ENCODE data around the gene NELFB. TPM values are rescaled to one million over a fixed set of nuclear protein-coding genes. Genes with fewer than 3 reads are reported as not detected.
A peak's percentile ranks its signal among the peaks of the same experiment; 100 is the strongest.

The NELFB gene
- total and polyA plus RNA-seq, 9 of the 15 experiments (the other 6 are each of a cell fraction or from before 2014, with no cell fraction given): 0.24 to 84.0 (median 29.7) TPM

DNA sequence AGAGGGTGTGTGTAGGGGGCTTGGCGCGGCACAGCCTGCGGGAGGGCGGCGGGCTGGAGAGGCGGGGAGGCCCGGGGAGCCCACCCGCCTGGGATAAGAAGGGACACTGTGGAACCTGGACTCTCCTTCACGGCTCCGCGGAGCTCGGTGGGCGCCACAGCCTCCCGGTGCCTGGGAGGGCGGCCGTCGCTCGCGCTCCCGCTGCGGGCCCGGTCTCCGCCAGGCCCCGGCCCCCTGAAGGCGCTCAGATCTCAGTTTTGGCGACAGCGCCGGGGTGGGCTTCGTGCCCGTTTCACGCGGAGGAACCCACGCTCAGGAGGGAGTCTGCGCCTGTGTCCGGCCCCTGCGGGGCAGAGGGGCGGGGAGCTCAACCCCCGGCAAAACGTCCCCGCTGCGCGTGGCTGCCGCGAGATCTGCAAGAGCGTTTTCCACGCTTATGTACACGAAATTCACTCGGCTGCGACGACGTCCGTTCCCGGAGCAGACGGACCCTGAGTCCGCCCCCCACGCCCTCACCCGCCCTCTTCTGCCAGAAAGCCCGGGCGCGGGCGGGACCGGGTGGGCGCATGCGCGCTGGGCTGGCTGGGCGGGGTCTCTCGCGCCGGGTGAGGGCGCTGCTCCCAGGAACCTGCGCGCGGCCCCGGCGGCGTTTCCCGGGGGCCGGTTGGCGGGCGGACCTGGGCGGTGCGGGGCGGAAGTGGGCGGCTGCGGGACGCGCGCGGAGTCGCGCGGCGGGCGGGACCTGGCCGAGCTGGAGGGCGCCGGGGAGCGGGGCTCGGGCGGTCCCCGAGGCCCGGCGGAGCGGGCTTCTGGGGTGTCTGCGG lies at the start of gene NELFB (continued):
- TF ChIP-seq, protein P1, sequence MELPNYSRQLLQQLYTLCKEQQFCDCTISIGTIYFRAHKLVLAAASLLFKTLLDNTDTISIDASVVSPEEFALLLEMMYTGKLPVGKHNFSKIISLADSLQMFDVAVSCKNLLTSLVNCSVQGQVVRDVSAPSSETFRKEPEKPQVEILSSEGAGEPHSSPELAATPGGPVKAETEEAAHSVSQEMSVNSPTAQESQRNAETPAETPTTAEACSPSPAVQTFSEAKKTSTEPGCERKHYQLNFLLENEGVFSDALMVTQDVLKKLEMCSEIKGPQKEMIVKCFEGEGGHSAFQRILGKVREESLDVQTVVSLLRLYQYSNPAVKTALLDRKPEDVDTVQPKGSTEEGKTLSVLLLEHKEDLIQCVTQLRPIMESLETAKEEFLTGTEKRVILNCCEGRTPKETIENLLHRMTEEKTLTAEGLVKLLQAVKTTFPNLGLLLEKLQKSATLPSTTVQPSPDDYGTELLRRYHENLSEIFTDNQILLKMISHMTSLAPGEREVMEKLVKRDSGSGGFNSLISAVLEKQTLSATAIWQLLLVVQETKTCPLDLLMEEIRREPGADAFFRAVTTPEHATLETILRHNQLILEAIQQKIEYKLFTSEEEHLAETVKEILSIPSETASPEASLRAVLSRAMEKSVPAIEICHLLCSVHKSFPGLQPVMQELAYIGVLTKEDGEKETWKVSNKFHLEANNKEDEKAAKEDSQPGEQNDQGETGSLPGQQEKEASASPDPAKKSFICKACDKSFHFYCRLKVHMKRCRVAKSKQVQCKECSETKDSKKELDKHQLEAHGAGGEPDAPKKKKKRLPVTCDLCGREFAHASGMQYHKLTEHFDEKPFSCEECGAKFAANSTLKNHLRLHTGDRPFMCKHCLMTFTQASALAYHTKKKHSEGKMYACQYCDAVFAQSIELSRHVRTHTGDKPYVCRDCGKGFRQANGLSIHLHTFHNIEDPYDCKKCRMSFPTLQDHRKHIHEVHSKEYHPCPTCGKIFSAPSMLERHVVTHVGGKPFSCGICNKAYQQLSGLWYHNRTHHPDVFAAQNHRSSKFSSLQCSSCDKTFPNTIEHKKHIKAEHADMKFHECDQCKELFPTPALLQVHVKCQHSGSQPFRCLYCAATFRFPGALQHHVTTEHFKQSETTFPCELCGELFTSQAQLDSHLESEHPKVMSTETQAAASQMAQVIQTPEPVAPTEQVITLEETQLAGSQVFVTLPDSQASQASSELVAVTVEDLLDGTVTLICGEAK (IDR thresholded peaks at IDR 0.05): peak; percentile 87
- TF ChIP-seq, protein P1 (CRISPR knock-in tag; IDR thresholded peaks at IDR 0.05): no peak
- peak in 1 of 2 experiments; percentile 50; a peak in 1 of 4 replicates for TF ChIP-seq SRF (CRISPR knock-in tag; IDR thresholded peaks at IDR 0.05)
- TF ChIP-seq, protein P2, sequence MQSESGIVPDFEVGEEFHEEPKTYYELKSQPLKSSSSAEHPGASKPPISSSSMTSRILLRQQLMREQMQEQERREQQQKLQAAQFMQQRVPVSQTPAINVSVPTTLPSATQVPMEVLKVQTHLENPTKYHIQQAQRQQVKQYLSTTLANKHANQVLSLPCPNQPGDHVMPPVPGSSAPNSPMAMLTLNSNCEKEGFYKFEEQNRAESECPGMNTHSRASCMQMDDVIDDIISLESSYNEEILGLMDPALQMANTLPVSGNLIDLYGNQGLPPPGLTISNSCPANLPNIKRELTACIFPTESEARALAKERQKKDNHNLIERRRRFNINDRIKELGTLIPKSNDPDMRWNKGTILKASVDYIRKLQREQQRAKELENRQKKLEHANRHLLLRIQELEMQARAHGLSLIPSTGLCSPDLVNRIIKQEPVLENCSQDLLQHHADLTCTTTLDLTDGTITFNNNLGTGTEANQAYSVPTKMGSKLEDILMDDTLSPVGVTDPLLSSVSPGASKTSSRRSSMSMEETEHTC (IDR thresholded peaks at IDR 0.05): 0 out of 2 replicates have a peak, but pooled peaks have one; percentile 26
- TF ChIP-seq, protein P3, sequence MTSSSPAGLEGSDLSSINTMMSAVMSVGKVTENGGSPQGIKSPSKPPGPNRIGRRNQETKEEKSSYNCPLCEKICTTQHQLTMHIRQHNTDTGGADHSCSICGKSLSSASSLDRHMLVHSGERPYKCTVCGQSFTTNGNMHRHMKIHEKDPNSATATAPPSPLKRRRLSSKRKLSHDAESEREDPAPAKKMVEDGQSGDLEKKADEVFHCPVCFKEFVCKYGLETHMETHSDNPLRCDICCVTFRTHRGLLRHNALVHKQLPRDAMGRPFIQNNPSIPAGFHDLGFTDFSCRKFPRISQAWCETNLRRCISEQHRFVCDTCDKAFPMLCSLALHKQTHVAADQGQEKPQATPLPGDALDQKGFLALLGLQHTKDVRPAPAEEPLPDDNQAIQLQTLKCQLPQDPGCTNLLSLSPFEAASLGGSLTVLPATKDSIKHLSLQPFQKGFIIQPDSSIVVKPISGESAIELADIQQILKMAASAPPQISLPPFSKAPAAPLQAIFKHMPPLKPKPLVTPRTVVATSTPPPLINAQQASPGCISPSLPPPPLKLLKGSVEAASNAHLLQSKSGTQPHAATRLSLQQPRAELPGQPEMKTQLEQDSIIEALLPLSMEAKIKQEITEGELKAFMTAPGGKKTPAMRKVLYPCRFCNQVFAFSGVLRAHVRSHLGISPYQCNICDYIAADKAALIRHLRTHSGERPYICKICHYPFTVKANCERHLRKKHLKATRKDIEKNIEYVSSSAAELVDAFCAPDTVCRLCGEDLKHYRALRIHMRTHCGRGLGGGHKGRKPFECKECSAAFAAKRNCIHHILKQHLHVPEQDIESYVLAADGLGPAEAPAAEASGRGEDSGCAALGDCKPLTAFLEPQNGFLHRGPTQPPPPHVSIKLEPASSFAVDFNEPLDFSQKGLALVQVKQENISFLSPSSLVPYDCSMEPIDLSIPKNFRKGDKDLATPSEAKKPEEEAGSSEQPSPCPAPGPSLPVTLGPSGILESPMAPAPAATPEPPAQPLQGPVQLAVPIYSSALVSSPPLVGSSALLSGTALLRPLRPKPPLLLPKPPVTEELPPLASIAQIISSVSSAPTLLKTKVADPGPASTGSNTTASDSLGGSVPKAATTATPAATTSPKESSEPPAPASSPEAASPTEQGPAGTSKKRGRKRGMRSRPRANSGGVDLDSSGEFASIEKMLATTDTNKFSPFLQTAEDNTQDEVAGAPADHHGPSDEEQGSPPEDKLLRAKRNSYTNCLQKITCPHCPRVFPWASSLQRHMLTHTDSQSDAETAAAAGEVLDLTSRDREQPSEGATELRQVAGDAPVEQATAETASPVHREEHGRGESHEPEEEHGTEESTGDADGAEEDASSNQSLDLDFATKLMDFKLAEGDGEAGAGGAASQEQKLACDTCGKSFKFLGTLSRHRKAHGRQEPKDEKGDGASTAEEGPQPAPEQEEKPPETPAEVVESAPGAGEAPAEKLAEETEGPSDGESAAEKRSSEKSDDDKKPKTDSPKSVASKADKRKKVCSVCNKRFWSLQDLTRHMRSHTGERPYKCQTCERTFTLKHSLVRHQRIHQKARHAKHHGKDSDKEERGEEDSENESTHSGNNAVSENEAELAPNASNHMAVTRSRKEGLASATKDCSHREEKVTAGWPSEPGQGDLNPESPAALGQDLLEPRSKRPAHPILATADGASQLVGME (CRISPR knock-in tag; IDR thresholded peaks at IDR 0.05): no peak
- TF ChIP-seq ZNF263 (CRISPR knock-in tag; IDR thresholded peaks at IDR 0.05; ENCODE audit: borderline replicate concordance): peak; percentile 23; the same call in 1 of the 2 replicates
- TF ChIP-seq, protein P4, sequence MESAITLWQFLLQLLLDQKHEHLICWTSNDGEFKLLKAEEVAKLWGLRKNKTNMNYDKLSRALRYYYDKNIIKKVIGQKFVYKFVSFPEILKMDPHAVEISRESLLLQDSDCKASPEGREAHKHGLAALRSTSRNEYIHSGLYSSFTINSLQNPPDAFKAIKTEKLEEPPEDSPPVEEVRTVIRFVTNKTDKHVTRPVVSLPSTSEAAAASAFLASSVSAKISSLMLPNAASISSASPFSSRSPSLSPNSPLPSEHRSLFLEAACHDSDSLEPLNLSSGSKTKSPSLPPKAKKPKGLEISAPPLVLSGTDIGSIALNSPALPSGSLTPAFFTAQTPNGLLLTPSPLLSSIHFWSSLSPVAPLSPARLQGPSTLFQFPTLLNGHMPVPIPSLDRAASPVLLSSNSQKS (CRISPR knock-in tag; IDR thresholded peaks at IDR 0.05): no peak
- TF ChIP-seq PHF20 (IDR thresholded peaks at IDR 0.05; ENCODE audit: partially characterized antibody): peak; percentile 17
